ENCODE results near the gene LMO7.

- TF ChIP-seq CTCF (IDR thresholded peaks at IDR 0.05) (no peak), POLR2A (IDR thresholded peaks at IDR 0.05) (no peak)
Observed at GRCh38 chr13:75724752-75725517, 88.8 kb downstream of the LMO7 start.
